OCI-LY3 (cell line): ENCODE results near the gene SDHC.
A peak's percentile ranks its signal among the peaks of the same experiment; 100 is the strongest.

ENCODE experiments used
- H2AFZ ChIP-seq: fragments of 200-600, 300-600 bp; shearing (Covaris generic); 2 replicates; pipeline ENCODE4 v1.6.0; 2014; ENCODE audit warnings: antibody characterized with exemption, low read depth, low read length
- H3K27ac ChIP-seq: fragments of 200-600, 300-600 bp; sonication (generic); 2 replicates; pipeline ENCODE4 v1.5.1; 2014; ENCODE audit warnings: mild to moderate bottlenecking, low read length, moderate library complexity, mixed read lengths
- H3K27me3 ChIP-seq: fragments of 200-600, 300-600 bp; sonication (generic); 2 replicates; pipeline ENCODE4 v1.6.1; 2014; ENCODE audit warnings: low read depth, low read length, mixed read lengths
- H3K36me3 ChIP-seq: fragments of 200-600, 300-600 bp; sonication (generic); replicated peaks from 2 replicates; pipeline ENCODE3; 2014; ENCODE audit warnings: low read depth, low read length, mixed read lengths
- H3K4me1 ChIP-seq: fragments of 300-600, 200-600 bp; sonication (generic); 2 replicates; pipeline ENCODE4 v1.6.1; 2014; ENCODE audit warnings: low read length, mixed read lengths
- H3K4me2 ChIP-seq: fragments of 200-600, 300-600 bp; sonication (generic); 2 replicates; pipeline ENCODE4 v1.6.1; 2014; ENCODE audit warnings: low read length, mixed read lengths
- H3K4me3 ChIP-seq: fragments of 300-600, 200-600 bp; sonication (generic); 2 replicates; pipeline ENCODE4 v1.5.1; 2014; ENCODE audit warnings: antibody characterized with exemption, mild to moderate bottlenecking, low read length, moderate library complexity
- H3K79me2 ChIP-seq: fragments of 300-600, 200-600 bp; shearing (Covaris generic); 2 replicates; pipeline ENCODE4 v1.6.1; 2014; ENCODE audit warnings: mild to moderate bottlenecking, low read length, mixed read lengths
- H3K9ac ChIP-seq: fragments of 300-600, 200-600 bp; shearing (Covaris generic); 2 replicates; pipeline ENCODE4 v1.6.0; 2014; ENCODE audit warnings: mild to moderate bottlenecking, low read length, moderate library complexity
- H3K9me3 ChIP-seq: fragments of 200-600, 300-600 bp; shearing (Covaris generic); 2 replicates; pipeline ENCODE4 v1.6.1; 2014; ENCODE audit warnings: low read length, mixed read lengths; ENCODE audit not compliant: insufficient read depth
- H4K20me1 ChIP-seq: fragments of 200-600, 300-600 bp; sonication (generic); 2 replicates; pipeline ENCODE4 v1.6.1; 2016; ENCODE audit warnings: low read length, mixed read lengths; ENCODE audit not compliant: insufficient read depth
- EZH2phosphoT487 ChIP-seq: fragments of 200-600 bp; shearing (Covaris generic); IDR thresholded peaks from 2 replicates; pipeline ENCODE4 v1.6.1; 2018; ENCODE audit warnings: antibody characterized with exemption, mixed run types, low read depth
- TF ChIP-seq, protein P1 (sequence below): fragments of 200-600, 300-600 bp; sonication (generic); IDR thresholded peaks from 2 replicates; pipeline ENCODE4 v1.5.1; 2014; ENCODE audit warnings: antibody characterized with exemption, low read length, low read depth

Gene SDHC

GRCh38 chr1:161304927-161305866, 9.0 kb upstream of the SDHC start:
- Histone ChIP-seq H3K4me2 (peak overlapping the region; percentile 89), H3K9me3 (no peaks in the 10 kb centered on the region), H4K20me1 (no peaks in the 10 kb centered on the region), H3K4me3 (peak overlapping the region; percentile 89), H3K79me2 (peaks cover 12% of the 10 kb centered on the region), H3K4me1 (peaks cover 24% of the 10 kb centered on the region), H3K9ac (peak overlapping the region; percentile 68), H3K36me3 (no peaks in the 10 kb centered on the region), H3K27ac (no peak overlapping the region), H2AFZ (peak overlapping the region; percentile 86; the same call in 1 of the 2 replicates), H3K27me3 (peaks cover 8% of the 10 kb centered on the region)
- TF ChIP-seq, protein P1, sequence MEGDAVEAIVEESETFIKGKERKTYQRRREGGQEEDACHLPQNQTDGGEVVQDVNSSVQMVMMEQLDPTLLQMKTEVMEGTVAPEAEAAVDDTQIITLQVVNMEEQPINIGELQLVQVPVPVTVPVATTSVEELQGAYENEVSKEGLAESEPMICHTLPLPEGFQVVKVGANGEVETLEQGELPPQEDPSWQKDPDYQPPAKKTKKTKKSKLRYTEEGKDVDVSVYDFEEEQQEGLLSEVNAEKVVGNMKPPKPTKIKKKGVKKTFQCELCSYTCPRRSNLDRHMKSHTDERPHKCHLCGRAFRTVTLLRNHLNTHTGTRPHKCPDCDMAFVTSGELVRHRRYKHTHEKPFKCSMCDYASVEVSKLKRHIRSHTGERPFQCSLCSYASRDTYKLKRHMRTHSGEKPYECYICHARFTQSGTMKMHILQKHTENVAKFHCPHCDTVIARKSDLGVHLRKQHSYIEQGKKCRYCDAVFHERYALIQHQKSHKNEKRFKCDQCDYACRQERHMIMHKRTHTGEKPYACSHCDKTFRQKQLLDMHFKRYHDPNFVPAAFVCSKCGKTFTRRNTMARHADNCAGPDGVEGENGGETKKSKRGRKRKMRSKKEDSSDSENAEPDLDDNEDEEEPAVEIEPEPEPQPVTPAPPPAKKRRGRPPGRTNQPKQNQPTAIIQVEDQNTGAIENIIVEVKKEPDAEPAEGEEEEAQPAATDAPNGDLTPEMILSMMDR: no peak
- no peak for TF ChIP-seq EZH2phosphoT487

DNA sequence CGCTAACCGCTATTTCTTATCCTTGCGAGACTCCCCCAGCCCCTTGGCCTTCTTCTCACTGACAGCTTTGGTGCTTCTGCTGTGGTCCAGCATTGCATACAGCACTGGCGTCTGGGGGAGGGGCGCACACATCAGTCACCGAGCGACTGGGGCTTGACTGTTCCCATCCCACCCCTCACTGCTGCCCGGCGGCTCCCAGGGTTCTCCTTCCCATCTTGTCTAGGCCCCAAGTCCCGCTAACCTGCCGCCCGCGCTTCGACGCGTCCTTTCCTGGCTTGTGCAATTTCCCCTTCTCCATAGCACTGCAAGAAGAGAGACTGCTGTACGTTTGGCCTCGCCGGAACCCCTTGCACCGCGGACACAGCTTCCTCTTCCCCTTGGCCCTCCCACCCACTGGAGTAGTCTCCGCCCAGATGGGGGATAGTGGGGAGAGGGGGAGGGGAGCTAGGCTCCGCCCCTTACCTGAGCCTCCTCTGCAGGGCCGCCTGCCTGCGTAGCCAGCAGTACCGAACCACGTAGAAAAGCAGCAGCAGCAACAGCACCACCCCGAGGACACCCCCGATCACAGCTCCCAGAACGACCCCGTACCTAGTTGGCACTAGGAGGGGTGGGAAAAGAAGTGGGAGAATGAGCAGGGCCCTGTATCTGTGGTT, 8.2 kb upstream of the SDHC start:
- H3K27ac ChIP-seq: no peak overlapping the region
- peaks cover 12% of the 10 kb centered on the region for H3K27me3 ChIP-seq
- peaks cover 24% of the 10 kb centered on the region for H3K4me1 ChIP-seq
- no peaks in the 10 kb centered on the region for H3K9me3 ChIP-seq
- peak overlapping the region; percentile 89 for H3K4me3 ChIP-seq
- peaks cover 12% of the 10 kb centered on the region for H3K79me2 ChIP-seq
- TF ChIP-seq, protein P1: peak; percentile 58
- no peak for TF ChIP-seq EZH2phosphoT487
- H4K20me1 ChIP-seq: no peaks in the 10 kb centered on the region
- peak overlapping the region; percentile 89 for H3K4me2 ChIP-seq
- no peaks in the 10 kb centered on the region for H3K36me3 ChIP-seq
- H2AFZ ChIP-seq: peak overlapping the region; percentile 86
- H3K9ac ChIP-seq: peak overlapping the region; percentile 68

- H3K9ac ChIP-seq: no peak overlapping the region
- TF ChIP-seq, protein P1: no peak
- no peak for TF ChIP-seq EZH2phosphoT487
- H4K20me1 ChIP-seq: no peaks in the 10 kb centered on the region
- H3K4me3 ChIP-seq: no peak overlapping the region
- H3K27ac ChIP-seq: no peak overlapping the region; the same call in 1 of the 2 replicates
- H3K4me1 ChIP-seq: peaks cover 24% of the 10 kb centered on the region
- H3K79me2 ChIP-seq: peaks cover 12% of the 10 kb centered on the region
- H3K9me3 ChIP-seq: no peaks in the 10 kb centered on the region
- H3K36me3 ChIP-seq: no peaks in the 10 kb centered on the region
- H3K27me3 ChIP-seq: peaks cover 12% of the 10 kb centered on the region
- H2AFZ ChIP-seq: peak overlapping the region; percentile 46
- H3K4me2 ChIP-seq: peak overlapping the region; percentile 25
Measured at GRCh38 chr1:161307230-161307768, 6.9 kb upstream of the SDHC start.
